GM23248 (cell line): ENCODE measurements around the gene EIF3B. TPM values are rescaled to one million over a fixed set of nuclear protein-coding genes. Genes with fewer than 3 reads are reported as not detected.
"Not testable (repeated sequence)": the region's sequence is repeated elsewhere in the genome, so short reads cannot be mapped to it uniquely, and the experiment has no call there.

Experiments used
- DNase-seq: peaks from one replicate; pipeline ENCODE4 v3.0.0-alpha.2; 2015
- H2AFZ ChIP-seq: fragments of 200-600 bp; sonication (generic); 2 replicates; pipeline ENCODE4 v1.6.1; 2016; ENCODE audit warnings: antibody characterized with exemption
- H3F3A ChIP-seq: fragments of 200-600 bp; sonication (generic); 2 replicates; pipeline ENCODE4 v1.6.1; 2016; ENCODE audit warnings: mild to moderate bottlenecking, antibody characterized with exemption, mixed run types; ENCODE audit not compliant: insufficient read depth
- H3K27ac ChIP-seq: fragments of 200-600 bp; sonication (generic); 2 replicates; pipeline ENCODE4 v1.5.1; 2016; ENCODE audit warnings: mild to moderate bottlenecking
- H3K27me3 ChIP-seq: fragments of 200-600 bp; sonication (generic); replicated peaks from 2 replicates; pipeline ENCODE4 v1.6.1; 2016; ENCODE audit warnings: mild to moderate bottlenecking; ENCODE audit not compliant: insufficient read depth
- H3K36me3 ChIP-seq: fragments of 200-600 bp; sonication (generic); 2 replicates; pipeline ENCODE4 v1.6.1; 2016; ENCODE audit warnings: low read depth, mild to moderate bottlenecking
- H3K4me1 ChIP-seq: fragments of 200-600 bp; sonication (generic); 2 replicates; pipeline ENCODE4 v1.6.1; 2016; ENCODE audit warnings: mild to moderate bottlenecking; ENCODE audit not compliant: insufficient read depth
- H3K4me2 ChIP-seq: fragments of 200-600 bp; sonication (generic); one replicate; pipeline ENCODE4 v1.6.1; 2016; ENCODE audit warnings: mild to moderate bottlenecking; ENCODE audit not compliant: unreplicated experiment
- H3K4me3 ChIP-seq: fragments of 200-600 bp; sonication (generic); 2 replicates; pipeline ENCODE4 v1.5.1; 2016; ENCODE audit warnings: mild to moderate bottlenecking
- H3K79me2 ChIP-seq: fragments of 200-600 bp; sonication (generic); 2 replicates; pipeline ENCODE4 v1.6.1; 2016; ENCODE audit warnings: mild to moderate bottlenecking; ENCODE audit not compliant: insufficient read depth
- H3K9ac ChIP-seq: fragments of 200-600 bp; sonication (generic); 2 replicates; pipeline ENCODE4 v1.6.1; 2016; ENCODE audit warnings: mild to moderate bottlenecking
- H3K9me2 ChIP-seq: fragments of 200-600 bp; sonication (generic); 2 replicates; pipeline ENCODE4 v1.6.1; 2016; ENCODE audit warnings: mixed run types, mild to moderate bottlenecking, moderate library complexity; ENCODE audit not compliant: insufficient read depth
- H3K9me3 ChIP-seq: fragments of 200-600 bp; sonication (generic); one replicate; pipeline ENCODE4 v1.6.1; 2017; ENCODE audit warnings: low read depth
- H4K20me1 ChIP-seq: fragments of 200-600 bp; sonication (generic); 2 replicates; pipeline ENCODE4 v1.6.0; 2016; ENCODE audit not compliant: insufficient read depth
- EZH2 ChIP-seq: fragments of 200-600 bp; sonication (generic); IDR thresholded peaks from 2 replicates; pipeline ENCODE4 v1.6.1; 2018; ENCODE audit warnings: antibody characterized with exemption, mild to moderate bottlenecking; ENCODE audit not compliant: insufficient read depth, poor library complexity, severe bottlenecking
- EZH2phosphoT487 ChIP-seq: fragments of 200-600 bp; sonication (generic); IDR thresholded peaks from 2 replicates; pipeline ENCODE4 v1.6.1; 2018; ENCODE audit warnings: antibody characterized with exemption, moderate library complexity, mild to moderate bottlenecking, low read depth; ENCODE audit not compliant: insufficient read depth
- WGBS, 2 experiments: methylation state at CpG; one replicate each; pipeline ENCODE4 v1.1.6; 2015 to 2017; ENCODE audit warnings: low lambda C conversion rate in 2 of 2, low coverage in 1 of 2; ENCODE audit errors: missing lambda C conversion rate in 2 of 2; 5-methylcytosine and 5-hydroxymethylcytosine counted together
- in situ Hi-C: fragments of 300-500 bp; cut with MboI; formaldehyde crosslinking; loops from 2 replicates; pipeline ENCODE4 v1.15.0; 2020
- polyA plus RNA-seq: library from polyadenylated mRNA; unstranded; fragments of >200 nt; fragmentation: Nextera tagmentation; extraction: Ambion mirVana; gene quantifications from 2 replicates; pipeline ENCODE4 v1.2.1, GENCODE V29; 2016
- total RNA-seq: library from RNA; depleted of rRNA; stranded (reverse); fragments of >200 nt; shearing (Covaris generic); gene quantifications from 2 replicates; pipeline ENCODE4 v1.2.3, GENCODE V29; 2014

The EIF3B gene
- total and polyA plus RNA-seq, 2 experiments from 2014 or later, result 79.5 to 180 TPM

DNA sequence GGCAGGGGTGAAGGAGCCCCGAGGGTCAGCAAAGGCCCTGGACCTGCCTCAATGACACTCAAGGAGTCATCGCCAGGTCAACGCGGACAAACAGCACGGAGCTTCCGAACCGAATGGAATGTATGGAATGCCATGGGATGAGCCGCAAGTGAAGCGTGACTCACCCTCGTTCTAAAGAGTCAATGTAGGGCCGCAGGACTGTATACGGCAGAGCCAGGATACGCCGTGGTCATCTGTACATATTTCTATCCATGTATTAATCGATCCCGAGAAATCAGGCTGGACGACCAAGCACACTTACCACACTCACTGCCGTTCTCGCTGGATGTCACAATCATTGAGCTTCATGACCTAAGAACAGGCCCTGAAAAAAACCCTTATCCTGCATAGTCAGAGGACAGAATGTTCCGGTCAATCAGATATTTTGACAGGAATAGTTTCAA, 44.7 kb upstream of the EIF3B start:
- Histone ChIP-seq H3K36me3 (no peaks in the 10 kb centered on the region), H3K27me3 (no peaks in the 10 kb centered on the region), H3K9me2 (no peaks in the 10 kb centered on the region), H3K4me2 (no peak overlapping the region), H3K79me2 (peaks cover 83% of the 10 kb centered on the region), H4K20me1 (no peaks in the 10 kb centered on the region), H3K4me3 (no peak overlapping the region), H3K9ac (no peak overlapping the region), H3K9me3 (no peaks in the 10 kb centered on the region), H3K27ac (no peak overlapping the region), H2AFZ (no peak overlapping the region), H3K4me1 (no peaks in the 10 kb centered on the region), H3F3A (peaks cover 4% of the 10 kb centered on the region)
- in situ Hi-C loops, result no loop called here
- no peak for TF ChIP-seq EZH2
- no peak for TF ChIP-seq EZH2phosphoT487
- no peak for DNase-seq
- 86% methylated on average over 20 of the region's 20 CpGs for WGBS, 2 experiments

DNA sequence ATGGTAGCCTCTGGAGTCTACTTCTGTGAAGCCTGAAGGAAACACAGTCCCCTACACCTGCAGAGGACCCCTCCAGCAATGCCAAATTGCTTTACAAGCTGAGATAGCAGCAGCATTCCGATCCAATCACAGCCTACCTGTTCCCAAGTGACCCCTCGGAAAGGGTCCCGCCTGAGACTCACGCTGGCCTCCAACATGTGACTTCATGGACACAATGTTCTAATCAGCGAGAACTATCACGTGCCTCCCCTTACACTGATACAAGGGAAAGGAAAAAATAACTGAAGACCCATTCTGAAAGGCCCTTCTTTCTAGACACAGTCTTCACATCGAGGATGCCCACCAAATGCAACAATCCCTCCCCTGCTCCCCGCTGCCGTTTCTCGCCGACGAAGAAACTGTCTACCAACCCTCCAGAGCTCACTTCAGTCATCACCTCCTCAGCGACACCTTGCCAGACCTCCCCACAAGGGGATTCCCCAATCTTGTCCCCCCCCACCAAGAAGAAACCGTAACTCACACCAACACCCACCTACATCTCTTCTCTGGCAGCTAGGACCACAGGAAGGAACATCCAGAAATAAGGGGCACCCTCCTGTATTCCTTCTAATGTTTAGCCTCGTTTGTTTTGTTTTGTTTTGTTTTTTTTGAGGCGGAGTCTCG, 42.2 kb upstream of the EIF3B start:
- in situ Hi-C loops, result no loop called here
- Histone ChIP-seq H3K9me2 (no peaks in the 10 kb centered on the region), H3K9me3 (no peaks in the 10 kb centered on the region), H2AFZ (no peak overlapping the region), H3K4me3 (no peak overlapping the region), H3K4me1 (no peaks in the 10 kb centered on the region), H3K4me2 (no peak overlapping the region), H3K36me3 (no peaks in the 10 kb centered on the region), H3K27me3 (no peaks in the 10 kb centered on the region), H3K79me2 (peaks cover 59% of the 10 kb centered on the region), H3K9ac (no peak overlapping the region), H4K20me1 (no peaks in the 10 kb centered on the region), H3K27ac (no peak overlapping the region), H3F3A (peaks cover 23% of the 10 kb centered on the region)
- WGBS, 2 experiments, result 71 to 73% methylated on average over 17 of the region's 17 CpGs
- TF ChIP-seq EZH2phosphoT487 (no peak), EZH2 (no peak)
- DNase-seq, result no peak

DNA sequence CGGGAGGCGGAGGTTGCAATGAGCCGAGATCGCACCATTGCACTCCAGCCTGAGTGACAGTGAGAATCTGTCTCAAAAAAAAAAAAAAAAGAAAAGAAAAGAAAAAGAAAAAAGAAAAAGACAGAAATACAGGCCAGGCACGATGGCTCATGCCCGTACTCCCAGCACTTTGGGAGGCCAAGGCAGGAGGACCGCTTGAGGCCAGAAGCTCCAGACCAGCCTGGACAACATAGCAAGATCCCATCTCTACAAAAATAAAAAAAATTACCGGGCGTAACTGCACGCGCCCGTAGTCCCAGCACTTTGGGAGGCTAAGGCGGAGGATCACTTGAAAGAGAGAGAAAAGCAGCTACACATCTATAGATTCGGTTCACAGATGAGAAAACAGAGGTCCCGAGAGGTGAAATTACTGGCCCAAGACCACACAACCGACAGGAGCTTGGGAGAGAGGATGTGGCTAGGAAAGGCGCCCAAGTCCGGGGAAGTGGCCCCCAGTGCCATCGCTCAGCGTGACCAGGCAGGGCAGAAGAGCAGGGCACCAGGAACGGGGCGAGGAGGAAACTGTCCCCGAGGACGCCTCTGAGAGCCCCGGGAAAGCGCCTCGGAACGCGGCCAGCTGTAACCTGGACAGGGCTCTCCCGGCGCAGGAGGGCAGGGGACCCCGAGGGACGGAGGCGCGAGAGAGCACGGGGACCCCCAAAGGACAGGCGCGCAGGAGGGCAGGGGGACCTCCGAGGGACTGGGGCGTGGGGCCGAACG, 41.0 kb upstream of the EIF3B start:
- H3K27ac ChIP-seq, result peak overlapping the region; percentile 25
- H3K9me2 ChIP-seq, result no peaks in the 10 kb centered on the region
- DNase-seq, result peak; percentile 56
- peak overlapping the region; percentile 62 for H2AFZ ChIP-seq
- H3K36me3 ChIP-seq, result no peaks in the 10 kb centered on the region
- peak overlapping the region; percentile 87 for H3K9ac ChIP-seq
- H4K20me1 ChIP-seq, result no peaks in the 10 kb centered on the region
- no peaks in the 10 kb centered on the region for H3K27me3 ChIP-seq
- H3K9me3 ChIP-seq, result no peaks in the 10 kb centered on the region
- no peaks in the 10 kb centered on the region for H3K4me1 ChIP-seq
- TF ChIP-seq EZH2 (no peak), EZH2phosphoT487 (no peak)
- H3K4me2 ChIP-seq, result peak overlapping the region; percentile 97
- peaks cover 50% of the 10 kb centered on the region for H3K79me2 ChIP-seq
- H3K4me3 ChIP-seq, result peak overlapping the region; percentile 85
- peaks cover 23% of the 10 kb centered on the region for H3F3A ChIP-seq
- in situ Hi-C loops, result no loop called here
- WGBS, 2 experiments, result 12 to 14% methylated on average over 38 of the region's 42 CpGs

DNA sequence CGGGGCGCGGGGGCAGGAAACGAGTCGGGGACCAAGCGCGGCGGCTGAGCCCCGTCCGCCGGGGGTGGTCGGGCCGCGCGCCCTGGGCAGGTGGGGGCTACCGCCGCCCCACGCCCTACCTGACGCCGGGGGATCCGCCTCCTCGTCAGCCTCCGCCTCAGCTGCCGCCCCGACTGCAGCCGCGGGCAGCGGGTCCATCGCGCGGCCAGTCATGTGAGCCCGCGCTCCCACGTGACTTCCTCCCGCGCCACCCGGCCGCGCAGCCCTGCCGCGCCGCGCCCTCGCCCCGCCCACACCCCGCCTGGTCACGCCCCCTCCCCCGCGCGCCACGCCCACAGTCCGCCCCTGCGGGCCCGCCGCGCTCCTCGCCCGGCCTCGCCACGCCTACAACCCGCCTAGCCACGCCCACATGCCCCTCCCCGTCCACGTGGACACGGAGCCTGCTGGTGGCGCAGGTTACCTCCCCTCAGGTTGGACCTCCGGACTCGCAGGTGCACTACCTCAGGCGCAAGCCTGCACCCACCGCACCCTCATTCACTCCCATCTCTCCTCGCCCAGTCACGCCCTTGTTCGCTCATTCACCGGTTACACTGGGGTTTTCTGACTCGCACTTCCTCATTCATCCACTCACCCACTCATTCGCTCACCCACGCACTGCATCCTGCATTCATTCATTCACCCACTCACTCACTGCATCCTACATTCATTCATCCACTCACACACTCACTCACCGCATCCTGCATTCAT, 40.2 kb upstream of the EIF3B start, which contains the start of gene SNX8:
TSS of gene SNX8 (minus strand) at position 233 of the 747 bp plus-strand sequence. CDS start at position 213, 20 bp downstream.
- no peaks in the 10 kb centered on the region for H4K20me1 ChIP-seq
- DNase-seq, result peak; percentile 95
- peak within 1 kb of the TSS; percentile 65 for H3K27ac ChIP-seq
- H3K9me2 ChIP-seq, result no peaks in the 10 kb centered on the region
- no peaks in the 10 kb centered on the region for H3K9me3 ChIP-seq
- WGBS, 2 experiments, result 0 to 4% methylated on average over 24 to 40 of the region's 78 CpGs
- peak within 1 kb of the TSS; percentile 87 for H3K9ac ChIP-seq
- H2AFZ ChIP-seq, result peak within 1 kb of the TSS; percentile 82
- TF ChIP-seq EZH2, result no peak
- TF ChIP-seq EZH2phosphoT487, result no peak
- H3K4me1 ChIP-seq, result no peaks in the 10 kb centered on the region
- H3K4me3 ChIP-seq, result peak within 1 kb of the TSS; percentile 85
- no peaks in the 10 kb centered on the region for H3K36me3 ChIP-seq
- peak within 1 kb of the TSS; percentile 97 for H3K4me2 ChIP-seq
- H3K79me2 ChIP-seq, result peaks cover 42% of the 10 kb centered on the region
- H3K27me3 ChIP-seq, result no peaks in the 10 kb centered on the region
- in situ Hi-C loops, result no loop called here
- H3F3A ChIP-seq, result peaks cover 23% of the 10 kb centered on the region

DNA sequence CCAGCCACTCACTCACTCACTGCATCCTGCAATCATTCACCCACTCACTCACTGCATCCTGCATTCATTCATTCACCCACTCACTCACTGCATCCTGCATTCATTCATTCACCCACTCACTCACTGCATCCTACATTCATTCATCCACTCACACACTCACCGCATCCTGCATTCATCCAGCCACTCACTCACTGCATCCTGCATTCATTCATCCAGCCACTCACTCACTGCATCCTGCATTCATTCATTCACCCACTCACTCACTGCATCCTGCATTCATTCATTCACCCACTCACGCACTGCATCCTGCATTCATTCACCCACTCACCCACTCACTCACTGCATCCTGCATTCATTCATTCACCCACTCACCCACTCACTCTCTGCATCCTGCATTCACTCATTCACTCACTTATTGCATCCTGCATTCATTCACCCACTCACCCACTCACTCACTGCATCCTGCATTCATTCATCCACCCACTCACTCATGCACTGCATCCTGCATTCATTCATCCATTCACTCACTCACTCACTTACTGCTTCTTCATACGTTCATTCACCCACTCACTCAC, 39.6 kb upstream of the EIF3B start:
- H3K27me3 ChIP-seq, H3K9me2 ChIP-seq, H3K36me3 ChIP-seq, H3K4me1 ChIP-seq, DNase-seq, H3K9me3 ChIP-seq, in situ Hi-C loops, H4K20me1 ChIP-seq: not testable (repeated sequence)
- H3K4me2 ChIP-seq, result peak overlapping the region; percentile 72
- H3K9ac ChIP-seq, result peak overlapping the region; percentile 74; the same call in 1 of the 2 replicates
- peak overlapping the region; percentile 65 for H3K27ac ChIP-seq
- H3F3A ChIP-seq, result peaks cover 23% of the 10 kb centered on the region
- H3K79me2 ChIP-seq, result peaks cover 36% of the 10 kb centered on the region
- WGBS, 2 experiments, result 80 to 97% methylated on average over 3 of the region's 3 CpGs
- peak overlapping the region; percentile 85 for H3K4me3 ChIP-seq
- peak overlapping the region; percentile 82 for H2AFZ ChIP-seq
